ENCODE results near the gene MARCKSL1. TPM values are rescaled to one million over a fixed set of nuclear protein-coding genes. Genes with fewer than 3 reads are reported as not detected.
A peak's percentile ranks its signal among the peaks of the same experiment; 100 is the strongest.

MARCKSL1 gene
- polyA plus RNA-seq, 1 experiment: 196 TPM

DNA sequence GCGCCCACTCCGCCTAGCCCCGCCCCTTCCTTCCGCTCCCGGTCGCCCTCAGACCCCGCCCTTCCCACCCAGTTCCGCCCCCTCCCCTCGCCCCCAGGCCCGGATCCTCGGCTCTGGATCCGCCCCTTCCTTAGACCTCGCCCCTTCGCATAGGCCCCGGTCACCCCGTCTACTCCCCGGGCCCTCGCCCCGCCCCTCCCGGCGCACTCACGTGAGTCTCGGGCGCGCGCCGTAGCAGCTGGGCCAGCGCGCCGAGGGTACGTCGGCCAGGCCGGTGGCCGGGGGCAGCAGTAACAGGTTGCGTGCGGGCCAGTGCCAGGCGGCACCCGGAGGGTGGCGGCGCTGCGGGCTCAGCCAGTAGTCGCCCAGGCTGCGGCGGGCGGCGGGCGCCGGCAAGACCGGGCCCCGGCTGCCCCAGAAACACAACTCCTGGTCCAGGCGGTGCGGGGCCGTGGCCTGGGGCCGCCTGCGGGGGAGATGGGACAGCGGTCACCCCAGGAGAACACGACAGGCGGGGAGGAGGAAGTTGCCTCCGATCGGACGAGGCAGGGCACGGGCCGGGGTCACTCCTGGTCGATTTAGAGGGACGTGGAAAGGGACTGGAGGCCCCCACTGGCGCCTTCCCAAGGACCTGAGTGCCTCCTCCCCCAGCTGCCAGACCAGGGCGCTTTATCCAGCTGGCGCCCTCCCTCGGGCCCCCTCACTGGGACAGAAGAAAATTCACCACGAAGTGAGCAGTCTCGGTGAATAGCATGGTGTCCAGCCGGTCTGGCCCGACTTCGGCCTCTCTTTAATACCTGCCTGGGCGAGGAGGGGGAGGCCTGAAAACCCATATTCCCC, 15.6 kb upstream of the MARCKSL1 start:
- peak; percentile 79 for DNase-seq (ENCODE audit: low read depth, low spot score)
- ChIA-PET POLR2A (interaction anchor here (0.6 to 4.4 kb wide), 11 partner anchors 8 to 135 kb away, joined by 3 to 83 read pairs (median 3); partner anchors contain the start of genes BSDC1 and MARCKSL1), CTCF (interaction anchor here (0.7 to 1.6 kb wide), 4 partner anchors 10 to 411 kb away, joined by 3 to 4 read pairs (median 3); no protein-coding TSS in a partner anchor)
- H3K27ac ChIP-seq (ENCODE audit: low read depth, low read length): peak overlapping the region; percentile 75
- TF ChIP-seq, protein P1, sequence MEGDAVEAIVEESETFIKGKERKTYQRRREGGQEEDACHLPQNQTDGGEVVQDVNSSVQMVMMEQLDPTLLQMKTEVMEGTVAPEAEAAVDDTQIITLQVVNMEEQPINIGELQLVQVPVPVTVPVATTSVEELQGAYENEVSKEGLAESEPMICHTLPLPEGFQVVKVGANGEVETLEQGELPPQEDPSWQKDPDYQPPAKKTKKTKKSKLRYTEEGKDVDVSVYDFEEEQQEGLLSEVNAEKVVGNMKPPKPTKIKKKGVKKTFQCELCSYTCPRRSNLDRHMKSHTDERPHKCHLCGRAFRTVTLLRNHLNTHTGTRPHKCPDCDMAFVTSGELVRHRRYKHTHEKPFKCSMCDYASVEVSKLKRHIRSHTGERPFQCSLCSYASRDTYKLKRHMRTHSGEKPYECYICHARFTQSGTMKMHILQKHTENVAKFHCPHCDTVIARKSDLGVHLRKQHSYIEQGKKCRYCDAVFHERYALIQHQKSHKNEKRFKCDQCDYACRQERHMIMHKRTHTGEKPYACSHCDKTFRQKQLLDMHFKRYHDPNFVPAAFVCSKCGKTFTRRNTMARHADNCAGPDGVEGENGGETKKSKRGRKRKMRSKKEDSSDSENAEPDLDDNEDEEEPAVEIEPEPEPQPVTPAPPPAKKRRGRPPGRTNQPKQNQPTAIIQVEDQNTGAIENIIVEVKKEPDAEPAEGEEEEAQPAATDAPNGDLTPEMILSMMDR (IDR thresholded peaks at IDR 0.05; ENCODE audit: low read depth, low read length): peak; percentile 9; the same call in 1 of the 2 replicates
- H3K27me3 ChIP-seq (ENCODE audit: control insufficient read depth, insufficient read depth, low read length): no peaks in the 10 kb centered on the region
- H3K4me3 ChIP-seq (ENCODE audit: low read depth, low read length): peak overlapping the region; percentile 71
- H3K9me3 ChIP-seq (ENCODE audit: control insufficient read depth, insufficient read depth, low read length): peaks cover 5% of the 10 kb centered on the region; the same call in 1 of the 2 replicates

DNA sequence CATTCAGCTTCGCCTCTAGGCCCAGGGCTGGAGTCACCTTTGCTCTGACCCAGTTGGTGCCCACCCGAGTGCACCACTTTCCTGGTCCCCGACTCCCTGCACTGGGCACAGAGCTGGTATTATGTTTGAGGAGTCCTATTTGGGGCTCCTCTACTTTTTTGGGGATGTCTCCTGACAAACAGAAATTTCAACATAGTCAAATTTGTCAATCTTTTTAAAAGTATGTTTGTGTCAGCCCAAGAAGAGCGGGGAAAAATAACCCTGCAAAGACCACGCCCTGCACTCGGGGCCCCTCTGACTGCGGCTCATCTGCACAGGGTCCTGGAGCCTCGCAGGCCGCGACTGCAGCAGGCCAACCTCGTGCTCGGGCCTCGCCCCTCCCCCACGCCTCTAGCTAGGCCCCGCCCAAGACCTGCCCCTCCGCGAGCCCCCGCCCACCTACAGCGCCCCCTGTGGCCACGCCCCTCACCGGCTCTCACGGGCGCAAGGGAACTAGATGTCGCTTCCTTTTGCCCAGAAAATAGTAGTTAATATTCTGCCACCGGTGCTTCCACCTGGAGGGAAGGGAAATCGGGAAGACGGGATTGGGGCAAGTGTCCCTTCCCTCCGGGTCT, 14.9 kb upstream of the MARCKSL1 start:
- no peak overlapping the region for H3K27ac ChIP-seq (ENCODE audit: low read depth, low read length)
- DNase-seq (ENCODE audit: low read depth, low spot score): no peak
- POLR2A ChIA-PET: interaction anchor here (0.6 to 4.4 kb wide), 9 partner anchors 7 to 135 kb away, joined by 3 to 83 read pairs (median 3); partner anchors contain the start of genes BSDC1 and MARCKSL1
- CTCF ChIA-PET: interaction anchor here (0.5 to 1.4 kb wide), 5 partner anchors 9 to 412 kb away, joined by 3 to 4 read pairs (median 3); no protein-coding TSS in a partner anchor
- H3K4me3 ChIP-seq (ENCODE audit: low read depth, low read length): peak overlapping the region; percentile 71
- H3K27me3 ChIP-seq (ENCODE audit: control insufficient read depth, insufficient read depth, low read length): no peaks in the 10 kb centered on the region
- peaks cover 5% of the 10 kb centered on the region; the same call in 1 of the 2 replicates for H3K9me3 ChIP-seq (ENCODE audit: control insufficient read depth, insufficient read depth, low read length)
- TF ChIP-seq, protein P1 (IDR thresholded peaks at IDR 0.05; ENCODE audit: low read depth, low read length): peak; percentile 57

DNA sequence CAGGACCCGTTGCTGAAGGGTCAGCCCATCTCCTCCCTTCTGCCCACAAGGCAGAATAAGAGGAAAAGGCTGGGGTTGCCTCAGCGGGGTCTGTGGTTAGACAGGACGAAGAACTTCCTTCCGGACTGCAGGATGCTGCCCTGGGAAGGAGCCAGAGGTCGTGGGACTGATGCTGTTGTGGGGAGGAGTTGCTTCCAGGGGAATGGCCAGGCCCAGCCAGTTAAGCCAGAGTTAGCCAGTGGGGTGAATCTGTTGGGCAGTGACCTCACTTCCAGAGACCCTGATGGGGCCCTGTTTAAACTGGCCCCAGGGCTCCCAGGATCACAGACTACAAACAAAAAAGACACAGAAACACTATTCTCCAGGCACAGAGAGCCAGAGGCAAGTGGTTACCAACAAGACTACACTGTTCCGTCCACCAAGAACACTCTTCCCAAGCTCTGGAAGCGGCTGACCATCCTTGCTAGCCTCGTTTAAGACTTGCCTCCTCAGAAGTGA, 13.2 kb upstream of the MARCKSL1 start:
- DNase-seq (ENCODE audit: low read depth, low spot score): peak; percentile 16
- TF ChIP-seq, protein P1 (IDR thresholded peaks at IDR 0.05; ENCODE audit: low read depth, low read length): no peak
- POLR2A ChIA-PET: no interaction called here

DNA sequence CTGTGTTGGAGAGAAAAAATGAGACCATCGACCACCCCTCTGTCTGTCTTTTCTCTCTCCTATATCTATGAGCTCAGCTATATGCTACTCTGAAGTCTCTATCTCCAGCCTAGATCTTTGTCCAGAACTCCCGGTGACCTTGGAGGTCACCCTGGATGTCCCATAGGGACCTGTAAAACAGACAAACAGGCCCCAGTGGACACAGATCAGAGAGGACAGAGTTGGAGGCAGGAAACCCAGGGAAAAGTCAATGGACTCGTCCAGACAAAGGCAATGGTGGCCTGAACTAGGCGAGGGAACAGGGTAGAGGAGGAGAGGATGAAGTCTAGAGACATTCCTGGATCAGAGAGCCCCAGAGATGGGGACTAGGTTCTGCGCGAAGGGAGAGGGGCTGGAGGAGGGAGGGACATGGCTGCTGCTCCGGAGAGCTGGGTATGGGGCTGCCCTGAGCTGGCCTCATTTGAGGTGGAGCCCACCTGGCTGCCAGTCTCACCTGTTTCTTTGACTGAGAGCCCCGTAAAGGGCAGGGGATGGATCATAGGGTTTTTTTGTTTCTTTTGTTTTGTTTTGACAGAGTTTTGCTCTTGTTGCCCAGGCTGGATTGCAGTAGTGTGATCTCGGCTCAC, 10.6 kb upstream of the MARCKSL1 start:
- TF ChIP-seq, protein P1 (IDR thresholded peaks at IDR 0.05; ENCODE audit: low read depth, low read length): no peak
- Histone ChIP-seq H3K27me3 (ENCODE audit: control insufficient read depth, insufficient read depth, low read length) (no peaks in the 10 kb centered on the region), H3K27ac (ENCODE audit: low read depth, low read length) (no peak overlapping the region), H3K9me3 (ENCODE audit: control insufficient read depth, insufficient read depth, low read length) (peaks cover 5% of the 10 kb centered on the region; the same call in 1 of the 2 replicates), H3K4me3 (ENCODE audit: low read depth, low read length) (no peak overlapping the region)
- ChIA-PET POLR2A (interaction anchor here (3.4 kb wide), 1 partner anchor 11 kb away, joined by 32 read pairs; the partner anchor contains the start of gene MARCKSL1), CTCF (interaction anchor here (0.7 to 1.2 kb wide), 2 partner anchors 23 to 131 kb away, joined by 3 read pairs; no protein-coding TSS in a partner anchor)
- no peak for DNase-seq (ENCODE audit: low read depth, low spot score)

More for the DNA sequence above, 13.2 kb upstream of the MARCKSL1 start:
- H3K27ac ChIP-seq (ENCODE audit: low read depth, low read length): no peak overlapping the region
- H3K9me3 ChIP-seq (ENCODE audit: control insufficient read depth, insufficient read depth, low read length): peaks cover 5% of the 10 kb centered on the region; the same call in 1 of the 2 replicates
- no peaks in the 10 kb centered on the region for H3K27me3 ChIP-seq (ENCODE audit: control insufficient read depth, insufficient read depth, low read length)
- CTCF ChIA-PET: no interaction called here
- no peak overlapping the region for H3K4me3 ChIP-seq (ENCODE audit: low read depth, low read length)
